HPDE6-E6E7 (cell line): ENCODE results near the gene CTSK.
"Not testable (repeated sequence)": the region's sequence is repeated elsewhere in the genome, so short reads cannot be mapped to it uniquely, and the experiment has no call there.

ENCODE experiments used
- DNase-seq: peaks from one replicate; pipeline ENCODE4 v3.0.0; 2011; ENCODE audit warnings: missing footprints; ENCODE audit errors: extremely low spot score

The CTSK gene

GRCh38 chr1:150808121-150808520, at the start of gene CTSK:
Gene CTSK, minus strand, starts transcription at chr1:150808260. Its CDS starts 1,455 bp downstream, at chr1:150806805.
- DNase-seq = no peak

GRCh38 chr1:150852734-150853133, 44.7 kb upstream of the CTSK start:
- not testable (repeated sequence) for DNase-seq

- DNase-seq = not testable (repeated sequence)
Observed at GRCh38 chr1:150850801-150851362, 42.8 kb upstream of the CTSK start.

GRCh38 chr1:150846473-150847146, 38.5 kb upstream of the CTSK start:
- no peak for DNase-seq

- DNase-seq = no peak
Observed at GRCh38 chr1:150843474-150843873, 35.4 kb upstream of the CTSK start.

- DNase-seq = no peak
Observed at GRCh38 chr1:150842964-150843363, 34.9 kb upstream of the CTSK start.

- no peak for DNase-seq
Observed at GRCh38 chr1:150842343-150842742, 34.3 kb upstream of the CTSK start.

- no peak for DNase-seq
Observed at GRCh38 chr1:150841626-150842025, 33.6 kb upstream of the CTSK start.

- not testable (repeated sequence) for DNase-seq
Observed at GRCh38 chr1:150840850-150841249, 32.8 kb upstream of the CTSK start.

- no peak for DNase-seq
Observed at GRCh38 chr1:150836129-150836773, 28.2 kb upstream of the CTSK start.

- not testable (repeated sequence) for DNase-seq
Observed at GRCh38 chr1:150833961-150834360, 25.9 kb upstream of the CTSK start.

GRCh38 chr1:150832597-150832996, 24.5 kb upstream of the CTSK start:
- no peak for DNase-seq

- no peak for DNase-seq
Observed at GRCh38 chr1:150829751-150830150, 21.7 kb upstream of the CTSK start.

GRCh38 chr1:150826299-150826698, 18.2 kb upstream of the CTSK start:
- no peak for DNase-seq

- peak; percentile 38 for DNase-seq
Observed at GRCh38 chr1:150820730-150821512, 12.9 kb upstream of the CTSK start.

- no peak for DNase-seq
Observed at GRCh38 chr1:150815871-150816270, 7.8 kb upstream of the CTSK start.

GRCh38 chr1:150813028-150813707, 5.1 kb upstream of the CTSK start:
- peak; percentile 65 for DNase-seq

GRCh38 chr1:150810958-150811659, 3.0 kb upstream of the CTSK start:
- DNase-seq = no peak

GRCh38 chr1:150809651-150810050, 1.6 kb upstream of the CTSK start:
- DNase-seq = peak; percentile 47

- DNase-seq = no peak
Observed at GRCh38 chr1:150808846-150809245, 786 bp upstream of the CTSK start.
